ENCODE data around the gene GPR155. TPM values are rescaled to one million over a fixed set of nuclear protein-coding genes. Genes with fewer than 3 reads are reported as not detected.
A peak's percentile ranks its signal among the peaks of the same experiment; 100 is the strongest.

The GPR155 gene
- total and polyA plus RNA-seq, 9 of the 15 experiments (the other 6 are each of a cell fraction or from before 2014, with no cell fraction given) = 0.04 to 0.40 (median 0.11) TPM; not detected in 1

DNA sequence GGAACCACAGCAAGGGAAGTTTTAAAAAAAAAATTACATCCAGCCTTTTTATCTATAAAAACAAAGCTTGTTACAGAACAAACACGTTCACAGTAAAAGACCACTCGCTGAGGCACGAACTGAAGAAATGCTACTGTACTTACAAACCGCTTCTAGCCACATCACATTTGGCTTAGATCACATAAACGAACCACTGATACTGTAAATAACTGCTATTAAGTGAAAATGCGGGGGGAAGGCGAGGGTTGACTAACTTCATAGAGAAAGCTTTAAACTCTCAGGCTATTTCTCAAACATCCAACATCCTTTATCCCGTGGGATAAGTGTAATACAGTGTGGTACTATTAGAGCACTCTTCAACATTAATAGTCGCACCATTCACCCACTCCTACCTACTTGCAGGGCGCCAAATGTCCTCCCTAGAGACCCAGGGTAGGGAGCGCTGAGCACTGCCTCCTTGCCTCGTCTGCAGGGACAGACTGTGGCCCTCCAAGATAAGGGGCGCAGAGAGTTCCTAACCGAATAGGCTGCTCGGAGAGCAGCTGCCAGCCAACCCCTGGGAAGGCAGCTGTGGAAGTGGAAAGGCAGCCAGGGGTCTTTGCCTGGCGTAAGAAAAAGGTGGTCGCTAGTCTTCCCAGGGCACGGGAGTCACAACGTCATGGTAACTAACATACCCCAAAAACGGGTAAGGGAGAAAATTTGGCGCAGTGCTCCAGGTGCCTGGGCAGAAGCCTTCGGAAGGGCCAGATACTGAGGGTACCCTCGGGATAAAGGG lies 854 bp downstream of the GPR155 start:
- Histone ChIP-seq H3K9ac (ENCODE audit: insufficient read depth in 1 of 2, low read depth in 2 of 2, low read length in 2 of 2) (peak overlapping the region; percentile 38 to 84; a peak in 3 of 4 replicates), H3K27me3 (ENCODE audit: control insufficient read depth in 2 of 2, insufficient read depth in 2 of 2, low read length in 2 of 2) (peaks cover 15 to 28% of the 10 kb centered on the region in 2 experiments; a peak in 4 of 5 replicates), H4K20me1 (replicated peaks; ENCODE audit: control insufficient read depth, insufficient read depth, low read length) (no peaks in the 10 kb centered on the region), H3K4me1 (replicated peaks in 1 of 2; ENCODE audit: control insufficient read depth in 2 of 2, insufficient read depth in 2 of 2, low read length in 2 of 2) (peaks cover 3 to 10% of the 10 kb centered on the region in 2 experiments; a peak in 3 of 5 replicates), H3K27ac (ENCODE audit: extremely low read depth, low read depth, low read length) (no peak overlapping the region), H2AFZ (ENCODE audit: low read depth, low read length) (peak overlapping the region; percentile 95), H3K79me2 (ENCODE audit: control insufficient read depth, insufficient read depth, low read length) (no peaks in the 10 kb centered on the region), H3K9me1 (ENCODE audit: control insufficient read depth, insufficient read depth, low read length) (no peaks in the 10 kb centered on the region), H3K4me3 (peak overlapping the region; percentile 57), H3K9me3 (replicated peaks; ENCODE audit: control insufficient read depth, insufficient read depth, low read depth, low read length) (peaks cover 4% of the 10 kb centered on the region; the same call in 1 of the 2 replicates), H3K4me2 (ENCODE audit: insufficient read depth, low read length) (peak overlapping the region; percentile 93), H3K36me3 (ENCODE audit: control insufficient read depth, insufficient read depth, low read length) (no peaks in the 10 kb centered on the region)
- intact Hi-C loops (cut with micrococcal nuclease) = no loop called here
- in situ Hi-C loops (cut with MboI) = no loop called here
- 6% methylated on average over 23 of the region's 23 CpGs for WGBS (ENCODE audit: insufficient coverage, low coverage, missing lambda C conversion rate)
- BruUV-seq (replicated peaks) = no TSS peak
- CTCF ChIA-PET (ENCODE audit: low intra/inter-chr PET ratio) = no interaction called here
- DNase-seq (ENCODE audit: extremely low read depth in 1 of 4, low spot score in 3 of 4) (peak; percentile 26 to 67 (median 34)), FAIRE-seq (no peak), ATAC-seq (peak; percentile 50)
- POLR2A ChIA-PET = interaction anchor here (0.7 to 2.1 kb wide), 3 partner anchors 13 to 306 kb away, joined by 3 to 6 read pairs (median 4); no protein-coding TSS in a partner anchor
- peak; percentile 1 for TF ChIP-seq ZFP36 (IDR thresholded peaks at IDR 0.05; ENCODE audit: low read depth, low read length, partially characterized antibody)
- TF ChIP-seq DACH1 (IDR thresholded peaks at IDR 0.05; ENCODE audit: partially characterized antibody) = peak; percentile 5
- TF ChIP-seq KHSRP (IDR thresholded peaks at IDR 0.05) = no peak
- TF ChIP-seq, protein P1, sequence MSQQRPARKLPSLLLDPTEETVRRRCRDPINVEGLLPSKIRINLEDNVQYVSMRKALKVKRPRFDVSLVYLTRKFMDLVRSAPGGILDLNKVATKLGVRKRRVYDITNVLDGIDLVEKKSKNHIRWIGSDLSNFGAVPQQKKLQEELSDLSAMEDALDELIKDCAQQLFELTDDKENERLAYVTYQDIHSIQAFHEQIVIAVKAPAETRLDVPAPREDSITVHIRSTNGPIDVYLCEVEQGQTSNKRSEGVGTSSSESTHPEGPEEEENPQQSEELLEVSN (IDR thresholded peaks at IDR 0.05; ENCODE audit: borderline replicate concordance in 1 of 2, extremely low read depth in 1 of 2, insufficient read depth in 1 of 2, insufficient read length in 1 of 2, low read depth in 1 of 2, low read length in 1 of 2, poor library complexity in 1 of 2, severe bottlenecking in 1 of 2) = peak in 1 of 2 experiments; percentile 9
- TF ChIP-seq, protein P2, sequence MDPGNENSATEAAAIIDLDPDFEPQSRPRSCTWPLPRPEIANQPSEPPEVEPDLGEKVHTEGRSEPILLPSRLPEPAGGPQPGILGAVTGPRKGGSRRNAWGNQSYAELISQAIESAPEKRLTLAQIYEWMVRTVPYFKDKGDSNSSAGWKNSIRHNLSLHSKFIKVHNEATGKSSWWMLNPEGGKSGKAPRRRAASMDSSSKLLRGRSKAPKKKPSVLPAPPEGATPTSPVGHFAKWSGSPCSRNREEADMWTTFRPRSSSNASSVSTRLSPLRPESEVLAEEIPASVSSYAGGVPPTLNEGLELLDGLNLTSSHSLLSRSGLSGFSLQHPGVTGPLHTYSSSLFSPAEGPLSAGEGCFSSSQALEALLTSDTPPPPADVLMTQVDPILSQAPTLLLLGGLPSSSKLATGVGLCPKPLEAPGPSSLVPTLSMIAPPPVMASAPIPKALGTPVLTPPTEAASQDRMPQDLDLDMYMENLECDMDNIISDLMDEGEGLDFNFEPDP (CRISPR knock-in tag; IDR thresholded peaks at IDR 0.05) = 0 out of 2 replicates have a peak, but pooled peaks have one; percentile 54
- no peak for TF ChIP-seq MLX (CRISPR knock-in tag; conservative IDR thresholded peaks at IDR 0.05)
- TF ChIP-seq ZNF24 (IDR thresholded peaks at IDR 0.05) = peak; percentile 73
- TF ChIP-seq, protein P3, sequence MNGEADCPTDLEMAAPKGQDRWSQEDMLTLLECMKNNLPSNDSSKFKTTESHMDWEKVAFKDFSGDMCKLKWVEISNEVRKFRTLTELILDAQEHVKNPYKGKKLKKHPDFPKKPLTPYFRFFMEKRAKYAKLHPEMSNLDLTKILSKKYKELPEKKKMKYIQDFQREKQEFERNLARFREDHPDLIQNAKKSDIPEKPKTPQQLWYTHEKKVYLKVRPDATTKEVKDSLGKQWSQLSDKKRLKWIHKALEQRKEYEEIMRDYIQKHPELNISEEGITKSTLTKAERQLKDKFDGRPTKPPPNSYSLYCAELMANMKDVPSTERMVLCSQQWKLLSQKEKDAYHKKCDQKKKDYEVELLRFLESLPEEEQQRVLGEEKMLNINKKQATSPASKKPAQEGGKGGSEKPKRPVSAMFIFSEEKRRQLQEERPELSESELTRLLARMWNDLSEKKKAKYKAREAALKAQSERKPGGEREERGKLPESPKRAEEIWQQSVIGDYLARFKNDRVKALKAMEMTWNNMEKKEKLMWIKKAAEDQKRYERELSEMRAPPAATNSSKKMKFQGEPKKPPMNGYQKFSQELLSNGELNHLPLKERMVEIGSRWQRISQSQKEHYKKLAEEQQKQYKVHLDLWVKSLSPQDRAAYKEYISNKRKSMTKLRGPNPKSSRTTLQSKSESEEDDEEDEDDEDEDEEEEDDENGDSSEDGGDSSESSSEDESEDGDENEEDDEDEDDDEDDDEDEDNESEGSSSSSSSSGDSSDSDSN (IDR thresholded peaks at IDR 0.05; ENCODE audit: borderline replicate concordance in 1 of 2, low read depth in 2 of 2, low read length in 2 of 2) = peak in 1 of 2 experiments; percentile 54; a peak in 1 of 4 replicates
- 0 out of 2 replicates have a peak, but pooled peaks have one; percentile 56 for TF ChIP-seq FOXP1 (CRISPR knock-in tag; IDR thresholded peaks at IDR 0.05)
- peak; percentile 48 for TF ChIP-seq CHD4 (IDR thresholded peaks at IDR 0.05; ENCODE audit: insufficient read depth, insufficient replicate concordance, low read depth, low read length, poor library complexity, severe bottlenecking)
- TF ChIP-seq JUND (IDR thresholded peaks at IDR 0.05; ENCODE audit: borderline replicate concordance, low read depth, low read length) = no peak
- TF ChIP-seq JUND (tag; IDR thresholded peaks at IDR 0.05; ENCODE audit: borderline replicate concordance, low read depth, low read length) = 0 out of 3 replicates have a peak, but pooled peaks have one; percentile 6
- no peak for TF ChIP-seq NRF1 (conservative IDR thresholded peaks at IDR 0.05 in 1 of 2, IDR thresholded peaks at IDR 0.05 in 1 of 2)
- no peak for TF ChIP-seq ESRRA (IDR thresholded peaks at IDR 0.05; ENCODE audit: borderline replicate concordance, low read depth)

All from K562 (cell line).